Keratinocyte (primary cell): ENCODE data around the gene TNRC6A. TPM values are rescaled to one million over a fixed set of nuclear protein-coding genes. Genes with fewer than 3 reads are reported as not detected.

ENCODE experiments used
- DNase-seq: peaks from one replicate; pipeline ENCODE4 v3.0.0-alpha.2; 2011; ENCODE audit warnings: low read depth, missing footprints, low spot score
- FAIRE-seq: peaks from 2 replicates; lab custom pipeline; 2011; peaks lifted over from hg19 to GRCh38; lab: Jason Lieb, UNC
- H2AFZ ChIP-seq: 2 replicates; pipeline ENCODE4 v1.6.0; 2012; ENCODE audit warnings: low read length, control low read depth, inconsistent platforms; ENCODE audit not compliant: control insufficient read depth
- H3K27ac ChIP-seq: 2 replicates; pipeline ENCODE4 v1.5.1; 2011; ENCODE audit warnings: low read length; ENCODE audit not compliant: control insufficient read depth, insufficient read depth
- H3K27me3 ChIP-seq: 3 replicates; pipeline ENCODE4 v1.6.0; 2011; ENCODE audit warnings: low read length; ENCODE audit not compliant: control insufficient read depth, insufficient read depth; ENCODE audit errors: extremely low read depth
- H3K36me3 ChIP-seq, 2 experiments: 2 replicates in 1 of 2; 3 replicates in 1 of 2; pipeline ENCODE4 v1.5.1; 2011; ENCODE audit warnings: low read length in 2 of 2, mild to moderate bottlenecking in 1 of 2; ENCODE audit not compliant: control insufficient read depth in 2 of 2, insufficient read depth in 2 of 2; ENCODE audit errors: extremely low read depth in 1 of 2
- H3K4me1 ChIP-seq: 3 replicates; pipeline ENCODE4 v1.5.1; 2011; ENCODE audit warnings: low read length; ENCODE audit not compliant: control insufficient read depth, insufficient read depth; ENCODE audit errors: extremely low read depth
- H3K4me2 ChIP-seq: 3 replicates; pipeline ENCODE4 v1.6.0; 2011; ENCODE audit warnings: low read depth, low read length; ENCODE audit not compliant: control insufficient read depth, insufficient read depth; ENCODE audit errors: extremely low read depth
- H3K4me3 ChIP-seq, 3 experiments: fragments of 200-600 bp in 1 of 3; sonication (generic) in 1 of 3; 2 replicates in 2 of 3; 3 replicates in 1 of 3; pipeline ENCODE4 v1.5.1; 2011 to 2016; ENCODE audit warnings: low read length in 3 of 3, mild to moderate bottlenecking in 3 of 3, control low read depth in 2 of 3, inconsistent platforms in 1 of 3, low read depth in 1 of 3, mixed read lengths in 1 of 3, mixed run types in 1 of 3, moderate library complexity in 1 of 3; ENCODE audit not compliant: control insufficient read depth in 2 of 3, insufficient read depth in 2 of 3; ENCODE audit errors: extremely low read depth in 1 of 3
- H3K79me2 ChIP-seq: 2 replicates; pipeline ENCODE4 v1.6.0; 2012; ENCODE audit warnings: low read length; ENCODE audit not compliant: control insufficient read depth, insufficient read depth
- H3K9ac ChIP-seq: 3 replicates; pipeline ENCODE4 v1.6.0; 2011; ENCODE audit warnings: low read length; ENCODE audit not compliant: control insufficient read depth, insufficient read depth; ENCODE audit errors: extremely low read depth
- H3K9me1 ChIP-seq: 3 replicates; pipeline ENCODE4 v1.6.0; 2011; ENCODE audit warnings: low read length; ENCODE audit not compliant: control insufficient read depth, insufficient read depth; ENCODE audit errors: extremely low read depth
- H3K9me3 ChIP-seq: 2 replicates; pipeline ENCODE4 v1.5.1; 2012; ENCODE audit warnings: low read depth, low read length; ENCODE audit not compliant: control insufficient read depth
- H4K20me1 ChIP-seq: 3 replicates; pipeline ENCODE4 v1.6.0; 2011; ENCODE audit warnings: low read length; ENCODE audit not compliant: control insufficient read depth, insufficient read depth; ENCODE audit errors: extremely low read depth
- CTCF ChIP-seq, 3 experiments: IDR thresholded peaks in 1 of 3; conservative IDR thresholded peaks in 1 of 3; optimal IDR thresholded peaks in 1 of 3; 2 replicates in 2 of 3; 3 replicates in 1 of 3; pipeline versions ENCODE3 to v1.5.1; 2011; ENCODE audit warnings: low read length in 3 of 3, mild to moderate bottlenecking in 3 of 3, moderate library complexity in 2 of 3, control low read depth in 1 of 3, inconsistent platforms in 1 of 3; ENCODE audit not compliant: insufficient read depth in 2 of 3; ENCODE audit errors: extremely low read depth in 1 of 3
- EZH2 ChIP-seq: IDR thresholded peaks from one replicate; pipeline ENCODE4 v1.6.1; 2012; ENCODE audit warnings: inconsistent platforms, mild to moderate bottlenecking, low read length, moderate library complexity
- dilution Hi-C: fragments of 300-500 bp; cut with MboI; formaldehyde crosslinking; loops from one replicate; pipeline ENCODE4 v1.7.0; 2020; ENCODE audit warnings: low sequenced_read_pairs; ENCODE audit not compliant: extremely low pct_ligation_motif_present
- polyA plus RNA-seq, 5 experiments: library from polyadenylated mRNA; depleted of rRNA in 3 of 5; stranded (reverse) in 3 of 5; stranded (forward) in 1 of 5; unstranded in 1 of 5; fragments of >200 nt; gene quantifications; 1 replicate in 1 of 5; 2 replicates in 3 of 5; 3 replicates in 1 of 5; pipeline versions ENCODE4 v1.2.1 to v1.2.3, GENCODE V29; 2011 to 2012; ENCODE audit warnings: missing spikeins in 2 of 5, low read depth in 1 of 5, low replicate concordance in 1 of 5

Gene TNRC6A
- polyA plus RNA-seq, 1 donor (not counting 4 experiments of a cell fraction or from before 2014, with no cell fraction given) = 23.3 TPM

GRCh38 chr16:24754543-24754942 is 25.1 kb downstream of the TNRC6A start:
- H3K9me3 ChIP-seq = no peaks in the 10 kb centered on the region
- no peak overlapping the region for H3K27ac ChIP-seq
- DNase-seq (no peak), FAIRE-seq (no peak)
- H3K4me3 ChIP-seq = no peak overlapping the region
- no peaks in the 10 kb centered on the region for H3K36me3 ChIP-seq
- TF ChIP-seq CTCF (optimal IDR thresholded peaks at IDR 0.05 in 1 of 3, IDR thresholded peaks at IDR 0.05 in 1 of 3, conservative IDR thresholded peaks at IDR 0.05 in 1 of 3; ENCODE audit: extremely low read depth in 1 of 3, insufficient read depth in 2 of 3, low read length in 3 of 3) = no peak
- TF ChIP-seq EZH2 = no peak
- H3K79me2 ChIP-seq = peaks cover 66% of the 10 kb centered on the region
- no peaks in the 10 kb centered on the region for H3K9me1 ChIP-seq
- H3K27me3 ChIP-seq = no peaks in the 10 kb centered on the region
- no peak overlapping the region for H2AFZ ChIP-seq
- H3K4me2 ChIP-seq = no peak overlapping the region
- no peaks in the 10 kb centered on the region for H4K20me1 ChIP-seq
- dilution Hi-C loops = no loop called here
- H3K4me1 ChIP-seq = peaks cover 26% of the 10 kb centered on the region
- H3K9ac ChIP-seq = no peak overlapping the region

- H4K20me1 ChIP-seq = no peaks in the 10 kb centered on the region
- DNase-seq (no peak), FAIRE-seq (no peak)
- no peak overlapping the region for H3K4me2 ChIP-seq
- H3K27ac ChIP-seq = no peak overlapping the region
- peaks cover 26% of the 10 kb centered on the region for H3K4me1 ChIP-seq
- dilution Hi-C loops = no loop called here
- H2AFZ ChIP-seq = no peak overlapping the region
- TF ChIP-seq CTCF (optimal IDR thresholded peaks at IDR 0.05 in 1 of 3, IDR thresholded peaks at IDR 0.05 in 1 of 3, conservative IDR thresholded peaks at IDR 0.05 in 1 of 3; ENCODE audit: extremely low read depth in 1 of 3, insufficient read depth in 2 of 3, low read length in 3 of 3) (no peak), EZH2 (no peak)
- H3K9ac ChIP-seq = no peak overlapping the region
- no peaks in the 10 kb centered on the region for H3K27me3 ChIP-seq
- no peaks in the 10 kb centered on the region for H3K9me1 ChIP-seq
- H3K4me3 ChIP-seq = no peak overlapping the region
- peaks cover 65% of the 10 kb centered on the region for H3K79me2 ChIP-seq
- no peaks in the 10 kb centered on the region for H3K9me3 ChIP-seq
- H3K36me3 ChIP-seq = no peaks in the 10 kb centered on the region
Observed at GRCh38 chr16:24755201-24755874, 25.9 kb downstream of the TNRC6A start.
